CD4-positive, alpha-beta T cell treated with Interleukin-17A for 4 hours (primary cell): ENCODE results near the gene EPHA4.

ENCODE experiments used
- DNase-seq: peaks from one replicate; pipeline ENCODE4 v3.0.0-alpha.2; 2020; ENCODE audit warnings: mixed read lengths

The EPHA4 gene

GRCh38 chr2:221429741-221430491 lies 142.2 kb downstream of the EPHA4 start:
- DNase-seq: no peak

GRCh38 chr2:221428896-221429295 lies 143.2 kb downstream of the EPHA4 start:
- no peak for DNase-seq

- no peak for DNase-seq
These were observed 145.2 kb downstream of the EPHA4 start for GRCh38 chr2:221426929-221427328.

- DNase-seq: no peak
These were observed 146.2 kb downstream of the EPHA4 start for GRCh38 chr2:221425891-221426290.

GRCh38 chr2:221425353-221425752 lies 146.8 kb downstream of the EPHA4 start:
- no peak for DNase-seq

GRCh38 chr2:221423210-221423804 lies 148.8 kb downstream of the EPHA4 start:
- no peak for DNase-seq

- DNase-seq: no peak
These were observed 149.4 kb downstream of the EPHA4 start for GRCh38 chr2:221422516-221423209.

GRCh38 chr2:221420245-221420644 lies 151.9 kb downstream of the EPHA4 start:
- DNase-seq: peak; percentile 25

- no peak for DNase-seq
These were observed 156.3 kb downstream of the EPHA4 start for GRCh38 chr2:221415789-221416188.

GRCh38 chr2:221412978-221413377 lies 159.1 kb downstream of the EPHA4 start:
- DNase-seq: no peak

- no peak for DNase-seq
These were observed 161.6 kb downstream of the EPHA4 start for GRCh38 chr2:221410487-221410886.

- no peak for DNase-seq
These were observed 164.3 kb downstream of the EPHA4 start for GRCh38 chr2:221407765-221408164.

GRCh38 chr2:221405521-221405920 lies 166.6 kb downstream of the EPHA4 start:
- DNase-seq: no peak

- DNase-seq: no peak
These were observed 170.0 kb downstream of the EPHA4 start for GRCh38 chr2:221402072-221402471.

- no peak for DNase-seq
These were observed 171.7 kb downstream of the EPHA4 start for GRCh38 chr2:221400411-221400810.

GRCh38 chr2:221399183-221399582 lies 172.9 kb downstream of the EPHA4 start:
- no peak for DNase-seq

GRCh38 chr2:221397187-221397586 lies 174.9 kb downstream of the EPHA4 start:
- no peak for DNase-seq

- no peak for DNase-seq
These were observed 179.7 kb downstream of the EPHA4 start for GRCh38 chr2:221392228-221392881.

- DNase-seq: no peak
These were observed 181.2 kb downstream of the EPHA4 start for GRCh38 chr2:221390878-221391277.

GRCh38 chr2:221389904-221390303 lies 182.2 kb downstream of the EPHA4 start:
- no peak for DNase-seq

- DNase-seq: no peak
These were observed 182.7 kb downstream of the EPHA4 start for GRCh38 chr2:221389421-221389820.

- no peak for DNase-seq
These were observed 183.2 kb downstream of the EPHA4 start for GRCh38 chr2:221388891-221389290.

GRCh38 chr2:221385716-221386115 lies 186.4 kb downstream of the EPHA4 start:
- DNase-seq: no peak
